HepG2 (cell line): ENCODE measurements around the gene SART1.

Source experiments
- BRF2 ChIP-seq: sonication (generic); formaldehyde crosslinking; IDR thresholded peaks from 2 replicates; pipeline ENCODE4 v1.8.1; 2022; ENCODE audit warnings: mild to moderate bottlenecking, missing genetic modification reagents
- CTCF ChIP-seq: sonication (generic); formaldehyde crosslinking; IDR thresholded peaks from 2 replicates; pipeline ENCODE4 v1.5.0; 2020; ENCODE audit warnings: mild to moderate bottlenecking, missing genetic modification reagents, moderate library complexity
- HOXA9 ChIP-seq: sonication (generic); formaldehyde crosslinking; IDR thresholded peaks from 2 replicates; pipeline ENCODE4 v1.8.1; 2022; ENCODE audit warnings: missing genetic modification reagents, mild to moderate bottlenecking, moderate library complexity, borderline replicate concordance
- TFE3 ChIP-seq: IDR thresholded peaks from 2 replicates; pipeline ENCODE4 v1.6.1; 2016
- ZBTB7A ChIP-seq: sonication (generic); formaldehyde crosslinking; IDR thresholded peaks from 2 replicates; pipeline ENCODE4 v1.8.0; 2022; ENCODE audit warnings: mild to moderate bottlenecking, missing genetic modification reagents
- ZNF446 ChIP-seq: sonication (generic); formaldehyde crosslinking; IDR thresholded peaks from 2 replicates; pipeline ENCODE4 v1.5.0; 2020; ENCODE audit warnings: mild to moderate bottlenecking, missing genetic modification reagents

GRCh38 chr11:65920372-65920802 is 41.1 kb upstream of the SART1 start:
- TF ChIP-seq HOXA9 (CRISPR knock-in tag) (no peak), CTCF (CRISPR knock-in tag) (no peak), ZNF446 (CRISPR knock-in tag) (no peak), BRF2 (no peak), TFE3 (no peak), ZBTB7A (no peak)
